Endometrium (tissue), 2 donors: Measurements from ENCODE around the gene CDC14B.
"Not testable (repeated sequence)": the region's sequence is repeated elsewhere in the genome, so short reads cannot be mapped to it uniquely, and the experiment has no call there.

ENCODE experiments used
- FAIRE-seq: peaks from 2 replicates; lab custom pipeline; 2012; peaks lifted over from hg19 to GRCh38; lab: Jason Lieb, UNC
- donor health status: control.
- donor health status: control.

CDC14B gene

GRCh38 chr9:96621618-96622017 lies 2.0 kb upstream of the CDC14B start:
- FAIRE-seq, result no peak

- FAIRE-seq, result no peak
These were observed 1.2 kb upstream of the CDC14B start for GRCh38 chr9:96620832-96621269.

- FAIRE-seq, result no peak
These were observed 505 bp upstream of the CDC14B start for GRCh38 chr9:96620181-96620514.

- no peak for FAIRE-seq
These were observed 548 bp downstream of the CDC14B start for GRCh38 chr9:96619124-96619465.

- FAIRE-seq, result no peak
These were observed 1.2 kb downstream of the CDC14B start for GRCh38 chr9:96618209-96619123.

- no peak for FAIRE-seq
These were observed 2.0 kb downstream of the CDC14B start for GRCh38 chr9:96617439-96618185.

- FAIRE-seq, result no peak
These were observed 2.7 kb downstream of the CDC14B start for GRCh38 chr9:96616817-96617438.

- FAIRE-seq, result no peak
These were observed 4.2 kb downstream of the CDC14B start for GRCh38 chr9:96615411-96615810.

GRCh38 chr9:96614664-96615063 lies 5.0 kb downstream of the CDC14B start:
- not testable (repeated sequence) for FAIRE-seq

GRCh38 chr9:96612966-96613589 lies 6.6 kb downstream of the CDC14B start:
- FAIRE-seq, result no peak

GRCh38 chr9:96612105-96612965 lies 7.3 kb downstream of the CDC14B start:
- no peak for FAIRE-seq

- no peak for FAIRE-seq
These were observed 8.3 kb downstream of the CDC14B start for GRCh38 chr9:96611302-96611701.

GRCh38 chr9:96609732-96610131 lies 9.9 kb downstream of the CDC14B start:
- no peak for FAIRE-seq

GRCh38 chr9:96607971-96608370 lies 11.7 kb downstream of the CDC14B start:
- no peak for FAIRE-seq

- FAIRE-seq, result no peak
These were observed 14.3 kb downstream of the CDC14B start for GRCh38 chr9:96605328-96605727.

GRCh38 chr9:96604004-96604319 lies 15.7 kb downstream of the CDC14B start:
- no peak for FAIRE-seq

GRCh38 chr9:96603305-96604003 lies 16.2 kb downstream of the CDC14B start:
- FAIRE-seq, result no peak

- FAIRE-seq, result no peak
These were observed 20.3 kb downstream of the CDC14B start for GRCh38 chr9:96599298-96599697.

- FAIRE-seq, result no peak
These were observed 23.0 kb downstream of the CDC14B start for GRCh38 chr9:96596601-96597111.

GRCh38 chr9:96587338-96588315 lies 32.0 kb downstream of the CDC14B start:
- no peak for FAIRE-seq
